ELF-1 (cell line): Measurements from ENCODE around the gene CTSS.
"Not testable (repeated sequence)": the region's sequence is repeated elsewhere in the genome, so short reads cannot be mapped to it uniquely, and the experiment has no call there.

Source experiments
- DNase-seq: peaks from one replicate; pipeline ENCODE4 v3.0.0-alpha.2; 2016; ENCODE audit warnings: low read depth, low spot score

The CTSS gene

DNA sequence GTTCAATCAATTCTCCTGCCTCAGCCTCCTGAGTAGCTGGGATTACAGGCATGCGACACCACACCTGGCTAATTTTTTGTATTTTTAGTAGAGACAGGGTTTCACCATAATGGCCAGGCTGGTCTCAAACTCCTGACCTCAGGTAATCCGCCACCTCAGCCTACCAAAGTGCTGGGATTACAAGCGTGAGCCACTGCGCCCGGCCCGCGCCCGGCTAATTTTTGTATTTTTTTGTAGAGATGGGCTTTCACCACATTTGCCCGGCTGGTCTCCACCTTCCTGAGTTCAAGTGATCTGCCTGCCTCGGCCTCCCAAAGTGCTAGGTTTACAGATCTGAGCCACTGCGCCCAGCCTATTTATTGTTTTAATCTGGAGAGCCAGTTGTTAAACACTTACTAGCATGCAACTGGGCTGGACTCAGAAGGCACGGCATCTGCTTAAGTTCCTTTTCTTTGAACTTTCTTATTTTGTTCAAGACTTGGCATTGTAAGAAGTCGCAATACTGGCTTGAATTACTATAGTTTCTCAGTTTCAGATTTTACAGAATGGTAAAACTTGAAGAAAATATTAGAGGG, 10.4 kb upstream of the CTSS start:
- DNase-seq = not testable (repeated sequence)

DNA sequence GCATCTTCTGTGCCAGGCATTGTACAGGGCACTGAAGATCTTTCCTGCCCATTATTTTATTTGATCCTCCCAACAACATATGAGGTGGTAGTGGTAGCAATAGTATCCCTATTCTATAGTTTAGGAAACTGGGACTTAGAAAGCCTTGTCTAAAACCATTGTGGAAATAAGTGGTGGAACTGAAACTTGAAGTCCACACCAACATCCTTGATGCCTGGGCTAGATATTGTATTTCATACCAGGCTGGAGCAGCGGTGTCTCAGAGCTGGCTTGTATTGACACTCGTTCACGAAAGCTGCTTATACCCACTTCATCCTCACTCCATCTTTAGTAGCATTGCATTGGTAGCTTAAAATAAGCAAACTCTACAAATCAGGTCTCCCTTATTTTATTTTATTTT, 9.7 kb upstream of the CTSS start:
- no peak for DNase-seq

DNA sequence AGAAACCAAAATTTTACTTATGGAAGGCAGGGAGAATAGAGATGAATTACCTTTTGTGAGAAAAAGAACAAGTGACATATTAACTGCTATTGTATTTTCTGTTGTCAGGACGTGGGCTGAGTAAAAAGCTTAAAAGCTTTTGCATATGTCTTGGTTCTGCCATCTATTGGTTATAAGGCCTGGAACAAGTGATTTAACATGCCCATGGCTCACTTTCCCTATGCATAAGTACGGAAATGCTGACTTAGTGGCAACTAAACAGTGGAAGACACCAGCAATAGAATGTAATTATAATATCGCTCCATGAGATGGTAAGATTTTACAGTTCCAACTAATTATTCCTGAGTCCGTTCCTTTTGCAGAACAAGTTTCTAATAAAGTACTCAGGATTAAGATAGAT, 6.7 kb upstream of the CTSS start:
- DNase-seq = no peak

DNA sequence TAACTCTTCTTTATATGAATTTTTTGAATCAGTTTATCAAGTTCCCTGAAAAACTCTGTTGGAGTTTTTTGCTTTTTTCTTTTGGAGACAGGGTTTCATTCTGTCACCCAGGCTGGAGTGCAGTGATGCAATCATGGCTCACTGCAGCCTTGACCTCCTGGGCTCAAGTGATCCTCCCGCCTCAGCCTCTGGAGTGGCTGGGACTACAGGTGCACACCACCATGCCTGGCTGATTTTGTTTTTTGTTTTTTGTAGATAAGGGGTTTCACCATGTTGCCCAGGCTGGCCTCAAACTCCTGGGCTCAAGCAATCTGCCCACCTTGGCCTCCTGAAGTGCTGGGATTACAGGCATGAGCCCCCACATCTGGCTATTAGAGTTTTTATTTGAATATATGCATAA, 2.1 kb upstream of the CTSS start:
- not testable (repeated sequence) for DNase-seq

DNA sequence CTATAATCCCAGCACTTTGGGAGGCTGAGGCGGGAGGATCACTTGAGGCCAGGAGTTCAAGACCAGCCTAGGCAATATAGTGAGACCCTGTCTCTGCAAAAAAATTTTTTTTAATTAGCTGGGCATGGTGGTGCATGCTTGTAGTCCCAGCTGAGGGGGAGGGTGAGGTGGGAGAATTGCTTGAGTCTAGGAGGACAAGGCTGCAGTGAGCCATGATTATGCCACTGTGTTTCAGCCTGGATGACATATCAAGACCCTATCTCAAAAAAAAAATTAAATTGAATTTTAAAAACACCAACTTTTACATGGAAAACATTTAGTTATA, 361 bp upstream of the CTSS start:
- DNase-seq = not testable (repeated sequence)

DNA sequence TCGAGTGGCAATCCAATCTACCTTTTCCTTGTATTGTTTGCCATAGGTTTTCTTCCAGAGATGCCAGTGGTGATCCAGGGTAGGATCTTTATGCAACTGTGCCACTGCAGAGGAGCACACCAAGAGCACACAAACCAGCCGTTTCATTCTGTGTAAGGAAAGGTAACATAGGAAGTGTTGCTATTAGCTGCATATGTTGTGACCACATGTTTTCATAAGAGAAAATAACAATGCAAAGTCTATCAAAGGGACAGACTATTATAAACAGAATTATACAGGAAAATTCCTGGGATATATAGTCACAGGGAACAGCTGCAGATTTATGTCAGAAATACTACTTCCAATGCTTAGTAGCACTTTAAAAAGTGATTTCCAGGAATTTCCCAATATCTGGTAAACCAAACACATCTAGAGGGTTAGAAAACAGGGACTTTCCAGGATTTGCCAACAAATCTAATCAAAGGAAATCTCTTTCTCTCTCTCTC, 919 bp downstream of the CTSS start:
- no peak for DNase-seq

DNA sequence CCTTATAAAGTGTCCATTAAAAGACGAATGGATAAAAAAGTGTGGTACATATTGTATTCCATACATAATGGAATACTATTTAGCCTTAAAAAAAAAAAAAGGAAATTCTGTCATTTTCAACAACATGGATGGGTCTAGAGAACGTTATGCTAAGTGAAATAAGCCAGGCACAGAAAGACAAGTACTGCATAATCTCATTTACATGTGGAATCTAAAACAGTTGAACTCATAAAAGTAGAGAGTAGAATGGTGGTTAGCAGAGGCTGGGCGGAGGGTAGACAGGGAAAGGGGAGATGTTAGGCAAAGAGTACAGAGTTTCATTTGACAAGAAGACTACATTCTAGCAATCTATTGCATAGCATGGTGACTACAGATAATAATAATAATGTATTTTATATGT, 2.6 kb downstream of the CTSS start:
- no peak for DNase-seq

DNA sequence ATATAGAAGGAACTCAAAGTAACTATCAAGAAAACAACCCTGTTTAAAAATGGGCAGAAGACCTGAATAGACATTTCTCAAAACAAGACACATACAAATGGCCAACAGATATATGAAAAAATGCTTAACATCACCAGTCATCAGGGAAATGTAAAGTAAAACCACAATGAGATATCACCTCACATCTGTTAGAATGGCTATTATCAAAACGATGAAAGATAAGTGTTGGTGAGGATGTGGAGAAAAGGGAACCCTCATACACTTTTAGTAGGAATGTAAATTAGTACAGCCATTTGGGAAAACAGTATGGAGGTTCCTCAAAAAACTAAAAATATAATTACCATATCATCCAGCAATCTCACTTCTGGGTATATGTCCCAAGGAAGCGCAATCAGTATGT, 3.0 kb downstream of the CTSS start:
- DNase-seq = no peak

DNA sequence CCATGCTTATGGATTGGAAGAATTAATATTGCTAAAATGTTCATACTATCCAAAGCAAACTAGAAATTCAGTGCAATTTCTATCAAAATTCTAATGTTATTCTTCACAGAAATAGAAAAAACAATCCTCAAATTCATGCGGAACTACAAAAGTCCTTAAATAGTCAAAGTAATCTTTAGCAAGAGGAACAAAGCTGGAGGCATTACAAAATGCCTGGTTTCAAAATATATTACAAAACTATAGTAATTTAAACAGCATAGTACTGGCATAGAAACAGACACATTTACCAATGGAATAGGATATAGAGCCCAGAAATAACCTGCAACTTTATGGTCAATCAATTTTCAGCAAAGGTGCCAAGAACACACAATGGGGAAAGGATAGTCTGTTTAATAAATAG, 3.8 kb downstream of the CTSS start:
- DNase-seq = no peak

DNA sequence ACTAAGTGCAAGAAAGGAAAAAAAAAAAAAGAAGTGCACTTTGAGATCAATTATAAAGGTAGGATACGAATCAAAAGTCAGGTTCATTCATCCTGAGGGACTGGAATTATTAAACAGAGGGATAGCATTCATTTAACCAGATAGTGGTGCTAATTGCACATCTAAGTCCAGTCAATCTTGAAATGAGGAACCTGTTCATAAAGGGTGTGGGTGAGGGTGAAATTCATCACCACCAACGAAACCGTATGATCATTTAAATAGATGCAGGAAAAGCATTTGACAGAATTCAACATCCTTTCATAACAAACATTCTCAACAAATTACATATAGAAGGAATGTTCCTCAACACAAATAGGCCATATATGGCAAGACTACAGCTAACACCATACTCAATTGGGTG, 5.6 kb downstream of the CTSS start:
- no peak for DNase-seq

DNA sequence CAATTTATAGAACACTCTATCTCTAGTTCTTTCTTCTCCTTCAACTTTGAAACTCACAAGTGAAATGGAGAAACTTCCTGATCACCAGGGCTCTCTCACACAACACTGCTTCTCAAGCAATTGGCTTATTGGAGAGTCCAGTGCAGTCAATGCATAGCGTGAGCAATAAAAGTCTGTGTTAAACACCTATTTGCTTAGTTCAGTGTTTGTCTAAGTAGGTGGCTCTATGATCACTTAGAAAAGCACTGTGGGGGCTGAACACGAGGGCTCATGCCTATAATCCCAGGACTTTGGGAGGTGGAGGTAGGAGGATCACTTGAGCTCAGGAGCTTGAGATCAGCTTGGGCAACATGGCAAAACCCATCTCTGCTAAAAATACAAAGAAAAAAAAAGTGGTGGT, 12.2 kb downstream of the CTSS start:
- no peak for DNase-seq

DNA sequence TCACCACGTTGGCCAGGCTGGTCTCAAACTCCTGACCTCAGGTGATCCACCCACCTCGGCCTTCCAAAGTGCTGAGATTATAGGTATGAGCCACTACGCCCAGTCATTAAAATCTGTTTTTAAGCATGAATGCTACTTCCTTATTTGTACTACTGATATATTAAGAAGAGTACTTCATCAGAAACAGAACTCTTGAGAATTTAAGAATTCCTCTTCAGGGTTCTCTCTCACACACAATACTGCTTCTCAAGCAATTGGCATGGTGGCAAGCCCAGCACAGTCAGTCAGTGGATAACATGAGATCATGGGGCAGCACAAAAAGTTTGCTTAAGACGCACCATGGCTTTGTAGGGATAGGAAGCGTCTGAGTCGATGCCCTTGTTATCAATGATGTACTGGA, 14.1 kb downstream of the CTSS start:
- no peak for DNase-seq

DNA sequence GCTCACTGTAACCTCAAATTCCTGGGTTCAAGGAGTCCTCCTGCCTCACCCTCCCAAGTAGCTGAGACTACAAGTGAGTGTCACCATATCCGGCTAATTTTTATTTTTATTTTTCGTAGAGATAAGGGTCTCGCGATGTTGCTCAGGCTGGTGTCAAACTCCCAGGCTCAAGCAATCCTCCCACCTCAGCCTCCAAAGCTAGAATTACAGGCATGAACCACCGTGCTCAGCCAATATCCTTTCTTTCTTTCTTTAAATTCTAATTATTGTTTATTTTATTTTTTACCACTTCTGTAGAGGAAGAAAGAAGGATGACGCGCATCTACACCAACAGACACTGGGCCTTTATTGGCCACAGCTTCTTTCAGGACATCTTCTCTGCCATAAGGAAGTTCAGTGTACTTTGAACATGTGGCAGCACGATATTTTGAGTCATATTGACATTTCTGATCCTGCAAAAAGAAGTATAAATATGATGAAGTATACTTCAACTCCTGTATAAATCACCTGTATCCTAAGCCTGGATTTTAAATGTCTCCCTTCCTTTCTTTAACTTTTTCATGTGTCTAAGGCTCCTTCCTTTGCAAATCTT, 15.8 kb downstream of the CTSS start:
- no peak for DNase-seq

DNA sequence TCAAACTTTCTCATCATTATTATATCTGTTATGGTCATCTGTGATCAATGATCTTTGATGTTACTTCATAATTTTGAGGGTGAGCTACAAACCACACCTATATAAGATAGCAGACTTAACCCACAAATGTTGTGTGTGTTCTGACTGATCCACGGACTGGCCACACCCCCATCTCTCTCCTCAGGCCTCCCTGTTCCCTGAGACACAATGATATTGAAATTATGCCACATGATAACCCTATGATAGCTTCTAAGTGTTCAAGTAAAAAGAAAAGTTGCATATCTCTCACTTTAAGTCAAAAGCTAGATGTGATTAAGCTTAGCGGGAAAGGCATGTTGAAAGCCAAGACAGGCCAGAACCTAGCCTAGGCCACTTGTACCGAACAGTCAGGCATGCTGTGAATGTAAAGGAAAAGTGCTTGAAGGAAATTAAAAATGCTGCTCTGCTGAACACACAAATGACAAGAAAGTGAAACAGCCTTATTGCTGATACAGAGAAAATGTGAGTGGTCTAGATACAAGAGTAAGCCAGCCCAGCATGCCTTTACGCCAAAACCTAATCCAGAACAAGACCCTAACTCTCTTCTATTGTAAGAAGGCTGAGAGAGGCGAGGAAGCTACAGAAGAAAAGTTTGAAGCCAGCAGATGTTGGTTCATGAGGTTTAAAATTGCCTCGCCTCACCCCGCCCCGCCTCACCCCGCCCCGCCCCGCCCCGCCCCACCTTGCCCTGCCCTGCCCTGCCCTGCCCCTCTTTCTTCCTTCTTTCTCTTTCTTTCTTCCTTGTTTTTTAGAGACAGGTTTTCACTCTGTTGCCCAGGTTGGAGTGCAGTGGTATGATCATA, 16.5 kb downstream of the CTSS start:
- DNase-seq = no peak

DNA sequence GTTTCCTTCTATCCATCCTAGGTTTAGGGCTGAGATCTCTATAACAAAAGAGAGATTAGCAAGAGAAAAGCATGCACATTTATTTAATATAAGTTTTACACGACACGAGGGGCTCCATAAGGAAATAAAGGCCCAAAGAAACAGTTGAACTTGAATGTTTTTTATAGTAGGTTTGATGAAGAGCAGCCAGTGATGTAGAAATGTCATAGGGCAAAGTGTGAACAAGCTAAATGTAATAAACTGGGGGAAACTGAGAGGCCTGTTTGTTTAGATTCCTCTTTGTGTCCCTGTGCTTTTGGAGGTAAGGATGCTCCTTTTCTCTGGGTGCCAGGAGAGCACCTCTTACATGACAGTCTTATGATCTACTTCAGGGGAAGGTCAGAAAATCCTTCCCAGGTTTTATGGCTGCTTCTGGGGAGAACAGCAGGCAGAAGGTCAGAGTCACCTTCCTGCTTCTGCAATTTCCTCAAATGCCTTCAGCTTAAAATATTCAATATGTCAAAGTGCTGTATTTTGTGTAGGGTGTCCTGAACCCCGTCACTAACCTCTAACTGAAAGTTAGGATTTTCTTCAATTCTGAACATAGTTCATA, 35.4 kb downstream of the CTSS start:
- no peak for DNase-seq

DNA sequence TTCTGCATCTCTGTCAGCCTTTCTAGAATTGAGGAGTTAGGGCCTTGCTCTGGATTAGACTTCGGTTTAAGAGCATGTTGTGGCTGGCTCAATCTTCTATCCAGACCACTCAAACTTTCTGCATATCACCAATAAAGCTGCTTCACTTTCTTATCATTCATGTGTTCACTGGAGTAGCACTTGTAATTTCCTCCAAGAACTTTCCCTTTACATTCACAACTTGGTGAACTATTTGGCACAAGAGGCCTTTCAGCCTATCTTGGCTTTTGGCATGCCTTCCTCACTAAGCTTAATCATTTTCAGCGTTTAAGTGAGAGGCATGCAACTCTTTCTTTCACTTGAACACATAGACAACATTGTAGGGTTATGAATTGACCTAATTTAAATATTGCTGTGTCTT, 41.2 kb downstream of the CTSS start:
- DNase-seq = no peak

DNA sequence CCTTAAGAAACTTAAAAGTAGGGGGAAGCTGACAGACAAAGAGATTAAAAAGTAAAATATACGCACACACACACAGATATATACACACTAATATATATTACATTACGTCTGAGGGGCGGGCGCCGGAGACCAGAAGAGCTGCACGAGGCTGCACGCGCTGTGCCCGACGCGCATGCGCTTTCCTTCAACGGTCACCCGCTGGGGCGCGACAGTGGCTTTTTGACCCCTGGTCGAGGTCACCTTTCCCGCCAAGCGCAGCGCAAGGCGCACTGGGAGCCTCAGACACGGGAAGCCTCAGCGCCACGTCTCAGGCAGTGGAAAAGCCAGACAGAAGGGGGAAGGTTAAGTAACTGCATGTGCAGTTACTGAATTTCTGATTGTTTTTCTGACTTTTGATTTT, 44.9 kb downstream of the CTSS start, which contains the start of gene HORMAD1:
TSS of gene HORMAD1 (minus strand) at position 193 of the 400 bp plus-strand sequence. CDS start 1,390 bp downstream, outside the sequence.
- no peak for DNase-seq

DNA sequence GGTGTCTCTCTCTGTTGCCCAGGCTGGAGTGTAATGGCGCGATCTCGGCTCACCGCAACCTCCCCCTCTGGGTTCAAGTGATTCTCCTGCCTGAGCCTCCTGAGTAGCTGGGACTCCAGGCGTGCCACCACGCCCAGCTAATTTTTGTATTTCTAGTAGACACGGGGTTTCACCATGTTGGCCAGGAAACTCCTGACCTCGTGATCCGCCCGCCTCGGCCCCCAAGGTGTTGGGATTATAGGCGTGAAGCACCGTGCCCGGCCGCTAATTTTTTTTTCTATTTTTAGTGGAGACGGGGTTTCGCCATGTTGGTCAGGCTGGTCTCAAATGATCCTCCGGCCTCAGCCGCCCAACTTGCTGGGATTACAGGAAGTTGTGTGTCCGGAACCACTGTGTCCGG, 45.5 kb downstream of the CTSS start:
- DNase-seq = no peak

DNA sequence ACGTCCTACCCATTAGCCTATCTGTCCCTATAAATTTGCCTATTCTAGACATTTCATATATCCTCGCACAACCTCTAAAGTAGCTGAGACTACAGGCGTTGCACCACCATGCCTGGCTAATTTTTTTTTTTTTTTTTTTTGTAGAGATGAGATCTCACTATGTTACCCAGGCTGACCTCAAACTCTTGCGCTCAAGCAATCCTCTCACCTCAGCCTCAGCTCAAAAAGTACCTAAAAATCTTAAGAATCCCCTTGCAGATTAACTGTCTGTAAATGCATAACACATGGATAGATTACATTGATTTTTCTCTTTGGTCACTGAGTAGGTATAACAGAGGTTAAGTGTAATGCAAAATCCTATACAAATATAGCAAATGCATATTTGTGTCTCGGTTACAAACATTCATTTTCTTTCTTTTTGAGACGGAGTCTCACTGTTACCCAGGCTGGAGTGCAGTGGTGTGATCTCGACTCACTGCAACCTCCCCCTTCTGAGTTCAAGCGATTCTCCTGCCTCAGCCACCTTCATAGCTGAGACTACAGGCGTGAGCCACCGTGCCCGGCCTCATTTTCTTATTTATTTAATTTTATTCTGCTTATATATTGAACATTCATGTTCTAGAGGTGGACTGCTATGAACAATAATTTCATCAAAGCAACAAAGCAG, 47.2 kb downstream of the CTSS start:
- DNase-seq = no peak

DNA sequence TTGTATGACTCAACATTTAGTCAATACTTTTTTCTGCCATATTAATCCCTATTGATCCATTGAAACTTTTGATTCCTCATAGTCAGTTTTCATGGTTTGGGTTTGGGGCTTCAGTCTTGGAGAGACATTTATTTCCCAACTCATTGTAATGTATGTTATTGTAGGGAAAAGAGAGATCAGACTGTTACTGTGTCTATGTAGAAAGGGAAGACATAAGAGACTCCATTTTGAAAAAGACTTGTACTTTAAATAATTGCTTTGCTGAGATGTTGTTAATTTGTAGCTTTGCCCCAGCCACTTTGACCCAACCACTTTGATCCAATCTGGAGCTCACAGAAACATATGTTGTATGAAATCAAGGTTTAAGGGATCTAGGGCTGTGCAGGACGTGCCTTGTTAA, 56.5 kb downstream of the CTSS start:
- not testable (repeated sequence) for DNase-seq

DNA sequence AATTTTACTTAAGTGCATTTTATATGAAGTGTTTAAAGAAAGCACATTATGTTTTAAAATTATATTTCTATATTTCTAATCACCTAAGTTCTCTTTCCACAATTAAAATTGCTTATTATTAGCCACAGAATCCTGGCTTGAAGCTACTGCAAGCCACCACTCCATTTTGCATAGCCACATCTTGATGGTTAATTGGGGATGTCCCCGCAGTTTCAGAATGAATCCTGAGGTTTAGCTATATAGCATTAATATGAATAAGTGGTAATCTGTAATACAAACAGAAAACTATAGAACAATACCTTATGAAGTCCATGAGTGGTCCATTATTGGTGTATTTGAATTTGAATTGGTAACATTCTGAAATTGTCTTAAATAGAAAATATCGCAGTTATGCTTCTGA, 57.0 kb downstream of the CTSS start:
- DNase-seq = no peak

DNA sequence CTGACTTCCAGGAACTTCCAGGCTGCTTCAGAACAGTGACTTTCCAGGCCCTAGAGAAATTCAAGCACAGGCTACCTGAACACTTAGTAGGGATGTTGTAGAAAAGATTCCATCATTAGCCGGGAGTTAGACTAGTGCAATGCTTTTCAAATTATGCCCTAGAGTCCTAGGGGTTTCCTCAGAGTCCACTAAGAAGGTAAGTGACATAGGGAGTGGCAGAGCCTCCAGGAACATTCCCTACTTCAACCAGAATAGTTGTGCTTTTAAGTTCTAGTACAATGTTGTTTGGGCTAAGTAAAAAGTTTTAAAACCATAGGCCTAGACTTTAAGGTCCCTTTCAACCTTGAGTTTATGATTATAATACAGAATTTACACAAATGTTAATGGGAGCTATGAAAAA, 59.5 kb downstream of the CTSS start:
- DNase-seq = no peak
